Kidney tubule cell (primary cell): ENCODE data around the gene ADGRA1.
"Not testable (repeated sequence)": the region's sequence is repeated elsewhere in the genome, so short reads cannot be mapped to it uniquely, and the experiment has no call there.

Experiments used
- DNase-seq: peaks from one replicate; pipeline ENCODE4 v3.0.0-alpha.2; 2018; ENCODE audit warnings: low spot score

ADGRA1 gene

DNA sequence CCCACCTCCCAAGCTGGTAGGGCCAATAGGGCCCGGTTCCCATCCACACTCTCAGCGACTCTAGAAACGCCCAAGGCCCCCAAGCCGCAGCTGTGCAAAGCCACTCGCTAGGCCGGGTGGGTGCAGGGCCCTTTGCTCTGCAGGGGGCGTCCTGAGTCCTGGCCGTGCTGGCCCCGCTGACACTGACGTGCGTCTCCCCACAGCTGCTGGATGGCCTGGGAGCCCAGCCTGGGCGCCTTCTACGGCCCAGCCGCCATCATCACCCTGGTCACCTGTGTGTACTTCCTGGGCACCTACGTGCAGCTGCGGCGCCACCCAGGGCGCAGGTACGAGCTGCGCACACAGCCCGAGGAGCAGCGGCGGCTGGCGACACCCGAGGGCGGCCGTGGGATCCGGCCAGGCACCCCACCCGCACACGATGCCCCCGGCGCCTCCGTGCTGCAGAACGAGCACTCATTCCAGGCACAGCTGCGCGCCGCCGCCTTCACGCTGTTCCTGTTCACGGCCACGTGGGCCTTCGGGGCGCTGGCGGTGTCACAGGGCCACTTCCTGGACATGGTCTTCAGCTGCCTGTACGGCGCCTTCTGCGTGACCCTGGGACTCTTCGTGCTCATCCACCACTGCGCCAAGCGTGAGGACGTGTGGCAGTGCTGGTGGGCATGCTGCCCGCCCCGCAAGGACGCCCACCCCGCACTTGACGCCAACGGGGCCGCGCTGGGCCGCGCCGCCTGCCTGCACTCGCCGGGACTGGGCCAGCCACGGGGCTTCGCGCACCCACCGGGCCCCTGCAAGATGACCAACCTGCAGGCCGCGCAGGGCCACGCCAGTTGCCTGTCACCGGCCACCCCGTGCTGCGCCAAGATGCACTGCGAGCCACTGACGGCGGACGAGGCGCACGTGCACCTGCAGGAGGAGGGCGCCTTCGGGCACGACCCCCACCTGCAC lies 40.7 kb downstream of the ADGRA1 start:
- no peak for DNase-seq

DNA sequence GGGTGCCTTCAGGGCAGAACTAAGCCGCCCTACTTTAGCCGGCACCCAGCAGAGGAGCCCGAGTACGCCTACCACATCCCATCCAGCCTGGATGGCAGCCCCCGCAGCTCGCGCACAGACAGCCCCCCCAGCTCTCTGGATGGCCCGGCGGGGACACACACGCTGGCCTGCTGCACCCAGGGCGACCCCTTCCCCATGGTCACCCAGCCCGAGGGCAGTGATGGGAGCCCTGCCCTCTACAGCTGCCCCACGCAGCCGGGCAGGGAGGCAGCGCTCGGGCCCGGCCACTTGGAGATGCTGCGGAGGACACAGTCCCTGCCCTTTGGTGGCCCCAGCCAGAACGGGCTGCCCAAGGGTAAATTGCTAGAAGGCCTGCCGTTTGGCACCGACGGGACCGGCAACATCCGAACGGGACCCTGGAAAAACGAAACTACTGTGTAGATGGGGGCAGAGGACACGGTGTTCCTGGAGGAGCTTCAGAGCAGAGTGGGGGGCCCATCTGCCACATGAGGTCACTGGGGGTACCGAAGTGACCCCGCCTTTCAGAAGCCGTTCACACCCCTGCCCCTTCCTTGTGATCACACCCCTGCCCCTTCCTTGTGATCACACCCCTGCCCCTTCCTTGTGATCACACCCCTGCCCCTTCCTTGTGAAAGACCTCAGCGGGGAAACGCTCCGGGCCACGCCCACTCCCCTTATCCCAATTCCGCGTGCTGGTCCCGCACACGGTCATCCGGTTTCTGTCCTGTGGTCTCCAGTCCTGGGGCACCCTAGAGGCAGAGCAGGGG lies 41.5 kb downstream of the ADGRA1 start:
- no peak for DNase-seq

DNA sequence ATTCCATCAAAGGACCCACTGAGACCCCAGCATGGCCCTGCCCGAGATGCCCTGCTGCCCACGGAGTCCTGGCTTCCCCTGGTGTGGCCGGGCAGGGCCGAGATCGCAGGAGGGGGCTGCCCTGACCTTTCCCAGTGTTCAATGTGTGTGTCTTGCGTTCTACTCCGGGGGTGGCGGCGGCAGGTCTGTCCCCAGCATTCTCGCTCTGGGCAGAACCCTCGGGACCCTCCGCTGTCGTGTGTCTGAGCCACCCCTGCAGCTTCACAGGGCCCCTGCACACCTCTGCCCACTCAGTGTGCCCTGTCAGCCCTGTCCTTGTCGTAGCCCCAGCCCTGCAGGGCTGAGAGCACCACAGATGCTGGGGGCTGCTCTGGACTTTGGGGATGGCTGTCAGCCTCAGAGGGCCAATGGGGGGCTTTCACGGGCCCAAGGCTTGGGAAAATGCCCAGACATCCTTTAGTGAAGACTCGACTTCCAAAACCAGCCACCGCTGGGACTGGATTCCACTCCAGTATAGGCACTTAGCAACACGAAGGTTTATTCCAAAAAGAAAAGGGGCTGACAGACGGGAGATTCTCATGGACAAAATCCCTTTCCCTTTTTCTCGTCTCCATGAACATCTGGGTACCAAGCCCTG lies 42.3 kb downstream of the ADGRA1 start:
- DNase-seq: no peak

DNA sequence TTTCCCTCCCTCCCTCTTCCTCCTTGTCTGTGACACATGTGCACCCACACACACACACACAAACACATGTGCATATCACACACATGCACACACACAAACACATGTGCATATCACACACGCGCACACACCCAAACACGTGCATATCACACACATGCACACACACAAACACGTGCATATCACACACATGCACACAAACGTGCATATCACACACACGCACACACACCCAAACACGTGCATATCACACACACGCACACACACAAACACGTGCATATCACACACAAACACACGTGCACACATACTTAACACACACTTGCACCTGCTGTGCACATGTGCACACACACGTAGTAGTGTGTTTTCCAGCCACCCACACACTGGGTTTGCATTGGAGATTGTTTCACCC lies 42.9 kb downstream of the ADGRA1 start:
- DNase-seq: no peak

DNA sequence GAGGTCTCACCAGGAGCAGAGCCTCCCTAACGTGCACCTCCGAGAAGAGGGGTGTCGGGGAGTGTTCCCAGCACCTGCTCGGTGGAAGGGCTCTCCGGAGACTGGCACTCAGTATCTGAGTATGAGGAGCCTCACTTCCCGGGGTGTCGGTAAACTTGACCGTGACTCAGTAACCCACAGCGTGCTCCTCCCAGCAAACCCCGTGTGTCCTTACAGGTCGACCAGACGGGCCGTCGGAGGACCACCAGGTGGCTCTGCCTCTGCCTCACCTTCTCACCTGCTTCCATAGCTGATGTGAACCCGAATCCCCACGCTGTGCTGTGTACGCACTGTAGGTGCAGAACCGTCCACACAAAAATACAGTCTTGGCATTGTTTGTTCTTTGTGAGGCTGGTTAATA lies 43.3 kb downstream of the ADGRA1 start:
- DNase-seq: no peak

DNA sequence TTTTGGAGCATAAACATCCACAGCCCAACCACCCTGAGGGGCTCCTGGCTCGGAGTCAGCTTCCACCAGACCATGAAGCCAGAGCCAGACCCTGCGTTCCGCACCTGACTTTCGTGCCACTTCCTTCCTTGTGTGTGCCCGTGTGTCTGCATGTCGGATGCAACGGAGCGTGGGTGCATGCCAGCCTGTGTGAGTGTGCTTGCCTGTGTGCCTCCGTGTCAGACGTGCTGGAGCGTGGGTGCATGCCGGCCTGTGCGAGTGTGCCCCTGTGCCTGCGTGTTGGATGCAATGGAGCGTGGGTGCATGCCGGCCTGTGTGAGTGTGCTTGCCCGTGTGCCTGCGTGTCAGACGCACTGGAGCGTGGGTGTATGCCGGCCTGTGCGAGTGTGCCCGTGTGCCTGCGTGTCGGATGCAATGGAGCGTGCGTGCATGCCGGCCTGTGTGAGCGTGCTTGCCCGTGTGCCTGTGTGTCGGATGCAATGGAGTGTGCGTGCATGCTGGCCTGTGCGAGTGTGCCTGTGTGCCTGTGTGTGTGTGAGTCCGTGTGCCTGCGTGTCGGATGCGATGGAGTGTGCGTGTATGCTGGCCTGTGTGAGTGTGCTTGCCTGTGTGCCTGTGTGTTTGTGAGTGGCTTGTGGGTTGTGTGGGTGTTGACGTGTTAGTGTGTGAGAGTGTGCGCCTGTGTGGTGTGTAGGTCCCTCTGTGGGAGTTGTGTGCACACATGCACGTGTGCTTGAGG lies 44.2 kb downstream of the ADGRA1 start:
- DNase-seq: peak; percentile 74

DNA sequence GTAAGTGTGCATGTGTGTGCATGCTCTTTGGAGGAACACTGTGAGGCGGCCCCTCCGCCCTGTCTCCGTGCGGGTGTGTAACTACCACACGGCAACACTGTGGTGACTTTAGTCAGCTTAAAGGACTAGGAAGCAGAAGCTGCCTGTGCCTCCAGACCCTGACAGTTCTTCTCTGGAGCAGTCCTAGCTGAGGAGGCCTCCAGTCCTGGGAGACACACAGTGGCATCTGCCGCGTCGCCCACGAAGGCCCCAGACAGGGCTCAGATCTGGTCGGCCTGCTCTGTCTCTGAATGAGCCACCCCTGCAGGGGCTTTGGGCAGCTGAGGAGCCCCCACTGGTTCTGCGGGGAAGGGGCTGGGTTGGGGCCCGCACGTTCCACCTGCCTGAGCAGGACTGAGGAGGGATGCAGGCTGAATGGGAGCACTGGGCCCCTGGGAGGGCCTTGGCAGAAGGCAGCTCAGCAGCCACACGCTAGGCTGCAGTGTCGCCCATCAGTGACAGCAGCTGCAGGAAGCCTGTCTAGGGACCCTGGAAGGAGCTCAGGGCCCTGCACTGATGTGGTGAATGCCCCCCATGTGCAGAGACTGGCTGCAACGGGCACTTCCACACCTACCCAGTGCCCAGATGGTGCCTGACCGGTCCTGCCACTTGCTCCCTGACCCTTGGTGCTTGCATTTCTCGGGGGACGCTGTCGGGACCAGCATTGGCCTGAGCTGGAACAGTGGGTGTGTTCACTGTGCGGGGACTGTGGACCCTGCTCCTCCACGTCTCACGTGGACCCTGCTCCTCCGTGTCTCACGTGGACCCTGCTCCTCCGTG lies 45.0 kb downstream of the ADGRA1 start:
- no peak for DNase-seq

DNA sequence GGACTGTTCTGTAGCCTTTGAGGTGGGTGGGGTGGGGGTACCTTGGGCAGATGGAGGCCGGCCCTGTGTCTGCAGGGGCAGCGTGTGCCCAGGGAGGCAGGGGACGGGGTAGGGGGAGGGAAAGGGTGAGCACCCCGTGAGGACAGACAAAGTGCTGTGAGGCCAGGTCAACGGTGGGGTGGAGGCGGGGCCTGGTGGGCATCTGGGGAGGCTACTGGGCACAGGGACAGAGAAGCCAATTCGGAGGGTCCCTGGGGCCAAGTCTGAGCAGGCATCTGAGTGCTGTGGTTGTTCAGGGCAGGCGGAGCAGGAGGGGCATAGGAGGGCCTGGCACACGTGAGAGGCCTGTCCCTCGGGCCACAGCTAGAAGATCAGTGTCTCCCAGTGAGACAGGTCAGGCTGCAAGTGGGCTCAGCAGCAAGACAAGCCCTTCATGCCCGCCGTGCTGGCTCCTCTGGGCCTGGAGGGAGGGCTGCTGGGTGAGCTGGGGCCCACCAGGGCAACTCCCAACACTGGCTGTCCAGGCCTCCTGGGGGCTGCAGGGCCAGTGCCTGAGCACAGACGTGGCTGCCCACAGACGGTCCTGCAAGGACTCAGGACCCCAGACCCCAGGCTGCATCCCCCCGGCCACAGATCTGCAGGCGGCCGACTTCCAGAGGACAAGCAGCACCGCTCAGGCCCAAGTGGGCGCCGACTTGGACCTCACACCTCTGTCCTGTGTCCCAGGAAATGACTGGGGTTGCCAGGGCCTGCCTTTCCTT lies 45.9 kb downstream of the ADGRA1 start:
- no peak for DNase-seq

DNA sequence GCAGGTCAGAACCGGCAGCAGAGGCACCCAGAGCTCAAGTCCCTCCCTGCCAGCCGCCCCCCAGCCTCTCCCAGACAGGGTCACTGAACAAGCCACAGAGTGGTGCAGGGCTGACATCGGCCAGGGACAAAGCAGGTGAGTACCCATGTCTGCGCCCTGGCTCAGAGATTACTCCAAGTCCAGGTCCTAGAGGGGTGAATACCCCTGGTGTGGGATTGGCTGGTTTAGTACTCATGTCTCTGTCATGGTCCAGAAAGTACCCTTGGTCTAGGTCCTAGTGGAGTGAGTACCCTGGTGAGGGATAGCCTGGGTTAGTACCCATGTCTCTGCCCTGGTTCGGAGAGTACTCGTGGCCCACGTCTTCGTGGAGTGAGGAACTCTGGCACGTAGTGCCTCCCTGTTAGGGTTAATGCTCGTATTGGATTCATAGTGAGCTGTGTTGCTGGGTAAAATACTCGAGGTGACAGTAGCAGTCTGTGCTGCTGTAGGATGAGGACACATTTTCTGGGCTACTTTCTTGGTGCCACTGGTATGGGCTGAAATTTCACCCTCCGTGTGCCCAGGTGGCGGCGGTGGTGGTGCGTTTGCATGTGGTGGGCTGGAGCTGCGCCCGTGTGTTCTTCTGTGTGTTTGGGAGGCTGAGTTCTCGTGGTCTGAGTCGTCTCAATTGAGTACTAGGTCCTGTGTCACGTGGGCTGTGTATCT lies 46.8 kb downstream of the ADGRA1 start:
- DNase-seq: no peak

DNA sequence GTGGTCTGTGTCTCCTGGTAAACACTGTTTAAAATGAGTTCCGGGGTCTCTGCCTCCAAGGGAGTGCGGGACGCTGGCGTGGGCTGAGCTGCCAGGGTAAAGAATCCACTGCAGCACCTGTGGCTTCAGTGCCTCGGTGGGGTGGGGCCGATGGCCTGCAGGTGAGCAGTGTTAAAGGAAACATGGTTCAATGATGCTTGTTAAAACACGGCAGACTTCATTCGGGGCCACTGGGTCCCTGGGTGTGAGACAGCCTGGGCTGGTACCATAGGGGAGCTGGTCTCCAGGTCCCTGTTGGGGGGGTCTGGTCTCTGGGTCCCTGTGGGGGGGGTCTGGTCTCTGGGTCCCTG lies 47.4 kb downstream of the ADGRA1 start:
- no peak for DNase-seq

DNA sequence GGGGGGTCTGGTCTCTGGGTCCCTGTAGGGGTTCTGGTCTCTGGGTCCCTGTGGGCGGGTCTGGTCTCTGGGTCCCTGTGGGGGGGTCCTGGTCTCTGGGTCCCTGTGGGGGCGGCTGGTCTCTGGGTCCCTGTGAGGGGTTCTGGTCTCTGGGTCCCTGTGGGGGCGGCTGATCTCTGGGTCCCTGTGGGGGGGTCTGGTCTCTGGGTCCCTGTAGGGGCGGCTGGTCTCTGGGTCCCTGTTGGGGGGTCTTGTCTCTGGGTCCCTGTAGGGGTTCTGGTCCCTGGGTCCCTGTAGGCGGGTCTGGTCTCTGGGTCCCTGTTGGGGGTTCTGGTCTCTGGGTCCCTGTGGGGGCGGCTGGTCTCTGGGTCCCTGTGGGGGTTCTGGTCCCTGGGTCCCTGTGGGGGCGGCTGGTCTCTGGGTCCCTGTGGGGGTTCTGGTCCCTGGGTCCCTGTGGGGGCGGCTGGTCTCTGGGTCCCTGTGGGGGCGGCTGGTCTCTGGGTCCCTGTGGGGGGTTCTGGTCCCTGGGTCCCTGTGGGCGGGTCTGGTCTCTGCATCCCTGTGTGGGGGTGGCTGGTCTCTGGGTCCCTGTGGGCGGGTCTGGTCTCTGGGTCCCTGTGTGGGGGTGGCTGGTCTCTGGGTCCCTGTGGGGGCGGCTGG lies 49.9 kb downstream of the ADGRA1 start:
- DNase-seq: not testable (repeated sequence)

DNA sequence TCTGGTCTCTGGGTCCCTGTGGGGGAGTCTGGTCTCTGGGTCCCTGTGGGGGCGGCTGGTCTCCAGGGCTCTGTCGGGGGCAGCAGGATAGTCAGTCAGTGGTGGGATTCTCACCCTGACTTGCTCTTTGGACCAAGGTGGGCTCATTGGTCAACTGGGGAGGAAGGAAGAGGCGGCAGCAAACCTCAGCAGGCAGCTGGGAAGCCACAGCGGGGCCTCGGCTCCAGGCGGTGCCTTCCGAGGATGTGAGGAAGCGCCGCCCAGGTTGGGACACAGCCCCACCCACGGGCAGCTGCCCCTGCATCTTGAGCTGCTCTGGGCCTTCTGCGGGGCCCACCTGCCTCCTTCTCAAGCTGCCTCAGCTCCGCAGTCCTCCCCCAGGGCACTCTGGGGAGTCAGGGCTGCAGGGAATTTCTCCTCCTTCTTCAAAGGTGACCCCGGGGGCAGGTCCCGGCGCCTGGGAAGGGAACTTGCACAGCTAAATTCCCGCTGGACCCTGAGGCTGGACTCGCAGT lies 51.9 kb downstream of the ADGRA1 start:
- no peak for DNase-seq

DNA sequence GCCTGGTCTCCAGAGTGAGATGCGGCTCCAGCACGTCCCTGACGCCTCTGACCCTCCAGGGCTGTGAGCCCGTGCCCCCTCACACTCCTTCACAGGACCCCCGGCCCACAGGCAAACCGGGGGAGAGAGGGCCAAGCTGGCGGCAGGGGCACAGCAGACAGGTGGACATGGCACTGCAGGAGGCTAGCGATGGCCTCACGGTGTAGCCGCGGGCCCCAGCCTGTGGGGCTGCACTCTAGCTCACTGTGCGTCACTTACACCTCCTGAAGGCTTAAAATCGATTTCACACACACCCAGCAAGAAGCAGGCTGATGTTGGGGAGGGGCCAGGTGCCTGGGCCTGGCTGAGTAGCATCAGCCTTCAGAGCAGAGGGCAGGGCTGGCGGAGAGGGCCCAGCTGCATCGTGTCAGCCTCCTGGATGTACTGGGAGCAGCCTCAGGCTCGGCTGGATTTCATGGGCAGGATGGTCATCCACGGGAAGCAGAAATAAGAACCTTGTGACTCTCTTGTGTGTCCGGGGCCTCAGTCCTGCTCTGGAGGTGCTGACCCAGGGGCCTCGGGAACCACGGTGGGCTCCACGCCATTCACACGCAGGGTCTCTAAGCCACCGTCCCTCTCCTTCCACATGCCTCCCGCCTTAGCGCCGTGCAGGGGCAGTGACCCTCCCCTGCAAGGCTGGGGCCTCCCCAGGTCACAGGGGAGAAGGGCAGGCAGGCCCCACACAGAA lies 52.9 kb downstream of the ADGRA1 start:
- no peak for DNase-seq

DNA sequence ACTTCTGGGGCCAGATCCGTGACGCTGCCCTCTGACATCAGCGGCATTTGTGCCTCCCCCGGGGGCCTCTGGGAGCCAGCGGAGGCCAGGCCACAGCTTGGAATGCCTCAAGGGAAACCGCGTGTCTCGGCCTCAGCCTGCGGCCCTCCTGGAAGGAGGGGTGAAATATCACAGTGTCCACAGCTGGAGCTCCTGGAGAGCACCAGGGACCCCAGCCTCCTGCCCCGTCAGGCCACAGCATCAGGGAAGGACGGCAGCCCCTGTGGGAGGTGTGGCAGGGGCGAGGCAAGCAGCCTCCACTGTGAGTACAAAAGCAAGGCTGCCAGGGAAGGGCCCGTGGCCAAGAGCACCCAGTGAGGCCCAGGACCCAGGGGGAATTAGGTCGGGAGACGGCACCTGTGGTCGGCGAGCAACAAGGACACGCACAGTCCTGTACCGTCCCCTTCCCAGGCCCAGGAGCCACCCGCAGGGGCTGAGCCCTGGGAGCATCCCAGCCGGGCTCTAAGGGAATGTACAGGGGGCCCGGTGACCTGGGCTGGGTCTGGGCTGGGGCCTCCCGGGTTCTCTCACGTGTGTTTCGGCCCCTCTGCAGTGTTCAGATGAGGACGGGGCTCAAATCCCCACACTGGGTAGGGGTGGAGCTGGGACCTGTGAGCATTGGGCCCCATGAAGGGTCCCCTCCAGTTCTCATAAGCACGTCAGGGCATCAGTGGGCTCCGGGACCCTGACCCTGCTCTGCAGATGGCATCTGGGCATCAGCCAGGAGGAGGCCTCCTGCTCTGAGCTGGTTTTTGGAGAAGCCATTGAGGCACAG lies 53.6 kb downstream of the ADGRA1 start:
- DNase-seq: no peak

DNA sequence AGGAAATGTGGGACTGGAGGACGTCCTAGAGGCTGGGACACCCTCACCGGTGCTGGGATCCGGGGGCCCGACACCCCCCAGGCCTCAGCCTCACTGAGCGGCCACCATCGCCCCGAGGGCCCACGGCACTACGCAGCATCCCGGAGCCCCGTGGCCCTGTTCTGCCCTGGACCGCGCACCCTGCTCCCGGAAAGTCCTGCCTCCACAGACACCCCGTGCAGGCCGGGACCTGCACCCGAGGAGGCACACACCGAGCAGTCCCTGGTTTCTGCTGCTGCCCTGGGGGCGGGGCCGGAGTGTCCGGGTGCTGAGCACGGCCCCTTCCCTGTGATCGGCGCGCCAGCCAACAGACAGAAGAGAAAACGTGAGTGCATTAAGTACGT lies 54.2 kb downstream of the ADGRA1 start:
- no peak for DNase-seq

DNA sequence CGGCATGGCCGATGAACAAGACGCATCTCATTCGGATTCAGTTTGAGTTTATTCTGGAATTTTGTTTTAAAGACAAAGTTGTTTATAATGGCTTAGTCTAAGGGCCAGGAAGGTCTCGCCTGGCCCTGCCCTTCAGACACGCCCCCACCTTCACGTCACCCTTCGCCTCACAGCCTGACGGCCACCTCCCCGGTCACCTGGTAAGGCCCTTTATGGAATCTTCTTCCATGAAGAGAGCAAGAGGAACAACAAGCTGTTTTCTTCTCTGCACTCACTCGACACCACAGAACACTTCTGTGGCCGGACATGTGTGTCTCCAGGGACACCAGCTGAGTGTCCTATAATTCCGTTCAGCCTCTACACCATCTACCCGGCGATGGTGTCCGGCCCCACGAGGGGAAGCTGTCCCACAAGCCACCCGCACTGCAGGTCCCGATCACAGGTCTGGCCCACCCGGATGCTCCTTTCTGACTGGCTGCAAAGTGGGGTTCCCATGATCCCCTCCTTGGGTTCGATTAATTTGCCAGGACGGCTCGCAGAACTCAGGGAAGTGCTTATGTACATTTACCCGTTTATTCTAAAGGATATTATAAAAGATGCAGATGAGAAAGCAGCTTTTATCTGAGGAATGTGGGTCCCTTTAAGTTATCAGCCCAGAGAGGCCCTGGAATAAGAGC lies 54.9 kb downstream of the ADGRA1 start:
- DNase-seq: no peak

DNA sequence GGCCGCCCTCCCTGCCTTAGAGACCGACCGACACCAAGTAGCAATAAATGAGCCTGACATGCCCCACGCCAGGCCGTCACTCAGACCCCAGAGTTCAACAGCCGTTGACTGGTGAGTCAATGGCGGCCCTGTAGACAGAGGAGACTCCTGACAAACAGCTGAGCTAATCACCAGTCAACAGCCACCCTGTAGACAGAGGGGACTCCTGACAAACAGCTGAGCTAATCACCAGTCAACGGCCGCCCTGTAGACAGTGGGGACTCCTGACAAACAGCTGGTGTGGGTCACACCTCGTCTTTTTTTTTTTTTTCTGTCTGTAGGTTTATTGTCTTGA lies 55.4 kb downstream of the ADGRA1 start:
- no peak for DNase-seq
